ENCODE measurements around the gene ASIC5.

GRCh38 chr4:155828628-155829027, 37.4 kb downstream of the ASIC5 start:
- TF ChIP-seq CTCF (conservative IDR thresholded peaks at IDR 0.05 in 1 of 2, IDR thresholded peaks at IDR 0.05 in 1 of 2; ENCODE audit: low read depth in 1 of 2, low read length in 2 of 2) (no peak), EZH2 (IDR thresholded peaks at IDR 0.05; ENCODE audit: low read length, missing control alignments) (no peak)

Data from fibroblast of lung (primary cell).